K562 (cell line): Measurements from ENCODE around the gene PPIL1. TPM values are rescaled to one million over a fixed set of nuclear protein-coding genes. Genes with fewer than 3 reads are reported as not detected.

Experiments used
- CTBP1 ChIP-seq: fragments of 450-650 bp; IDR thresholded peaks from 2 replicates; pipeline ENCODE4 v1.6.1; 2016; ENCODE audit warnings: borderline replicate concordance
- CXXC5 ChIP-seq: fragments of 250-450 bp; sonication (Bioruptor Pico); IDR thresholded peaks from 2 replicates; pipeline ENCODE4 v1.8.0; 2022; ENCODE audit warnings: inconsistent platforms, mild to moderate bottlenecking, moderate library complexity
- E2F6 ChIP-seq, 2 experiments: IDR thresholded peaks; 2 replicates each; pipeline ENCODE4 v1.6.1; 2011; ENCODE audit warnings: borderline replicate concordance in 1 of 2, control low read depth in 1 of 2, low read depth in 1 of 2, low read length in 1 of 2, mild to moderate bottlenecking in 1 of 2, mixed read lengths in 1 of 2, moderate library complexity in 1 of 2; ENCODE audit not compliant: insufficient read depth in 1 of 2, insufficient read length in 1 of 2, poor library complexity in 1 of 2, severe bottlenecking in 1 of 2; ENCODE audit errors: extremely low read depth in 1 of 2
- FOXM1 ChIP-seq, 2 experiments: fragments of 450-650 bp in 1 of 2; sonication (generic) in 1 of 2; formaldehyde crosslinking in 1 of 2; IDR thresholded peaks; 2 replicates each; pipeline versions ENCODE4 v1.6.1 to v1.9.0; 2017 to 2022; ENCODE audit warnings: low read depth in 2 of 2, mild to moderate bottlenecking in 2 of 2, missing genetic modification reagents in 1 of 2, moderate library complexity in 1 of 2
- HDAC1 ChIP-seq, 2 experiments: fragments of 450-650 bp; IDR thresholded peaks; 2 replicates each; pipeline ENCODE4 v1.6.1; 2016 to 2017; ENCODE audit warnings: inconsistent platforms in 1 of 2, mild to moderate bottlenecking in 1 of 2, moderate library complexity in 1 of 2
- NRF1 ChIP-seq, 2 experiments: fragments of 450-650 bp; IDR thresholded peaks in 1 of 2; conservative IDR thresholded peaks in 1 of 2; 2 replicates each; pipeline ENCODE4 v1.6.1; 2014; ENCODE audit warnings: mild to moderate bottlenecking in 2 of 2
- PHF8 ChIP-seq: fragments of 200-600 bp; sonication (generic); IDR thresholded peaks from 2 replicates; pipeline ENCODE4 v1.6.1; 2012; ENCODE audit warnings: mixed run types, mild to moderate bottlenecking, inconsistent platforms, low read length, moderate library complexity, borderline replicate concordance
- RAD21 ChIP-seq, 2 experiments: fragments of 250-450 bp in 1 of 2; fragments of 450-650 bp in 1 of 2; sonication (Bioruptor Pico) in 1 of 2; formaldehyde crosslinking in 1 of 2; IDR thresholded peaks in 1 of 2; conservative IDR thresholded peaks in 1 of 2; 2 replicates each; pipeline versions ENCODE4 v1.4.0 to v1.8.0; 2020 to 2022; ENCODE audit warnings: mild to moderate bottlenecking in 2 of 2, moderate library complexity in 1 of 2
- RB1 ChIP-seq: fragments of 450-650 bp; IDR thresholded peaks from 2 replicates; pipeline ENCODE4 v1.6.1; 2017; ENCODE audit warnings: low read depth, mild to moderate bottlenecking
- SP2 ChIP-seq: IDR thresholded peaks from 2 replicates; pipeline ENCODE4 v1.6.1; 2011; ENCODE audit warnings: mild to moderate bottlenecking, low read depth, low read length, moderate library complexity; ENCODE audit not compliant: poor library complexity, severe bottlenecking; ENCODE audit errors: extremely low read depth
- VEZF1 ChIP-seq: fragments of 200-800 bp; sonication (Bioruptor generic); IDR thresholded peaks from 2 replicates; pipeline ENCODE4 v1.6.1; 2017; ENCODE audit warnings: missing genetic modification characterization, missing compliant biosample characterization
- ZBTB7A ChIP-seq: IDR thresholded peaks from 2 replicates; pipeline ENCODE4 v1.6.1; 2011; ENCODE audit warnings: low read depth, mild to moderate bottlenecking, low read length, moderate library complexity, borderline replicate concordance; ENCODE audit not compliant: control insufficient read depth
- ZNF449 ChIP-seq: fragments of 250-450 bp; sonication (Bioruptor Pico); IDR thresholded peaks from 2 replicates; pipeline ENCODE4 v1.8.0; 2022; ENCODE audit warnings: moderate library complexity, mild to moderate bottlenecking, inconsistent platforms
- polyA plus RNA-seq, 8 experiments: library from polyadenylated mRNA; depleted of rRNA in 4 of 8; stranded (reverse) in 5 of 8; unstranded in 3 of 8; fragments of >200 nt; fragmentation: Nextera tagmentation in 2 of 8; fragmentation: Illumina TruSeq in 1 of 8; extraction: Ambion mirVana in 2 of 8; extraction: Trizol in 1 of 8; gene quantifications; 2 replicates each; pipeline versions ENCODE4 v1.2.1 to v1.2.3, GENCODE V29; 2011 to 2014; ENCODE audit warnings: inconsistent platforms in 1 of 8, missing spikeins in 1 of 8
- total RNA-seq, 7 experiments: library from RNA; depleted of rRNA in 6 of 7; stranded (reverse); fragments of >200 nt in 6 of 7; fragmentation: Illumina TruSeq in 2 of 7; extraction: Trizol in 2 of 7; gene quantifications; 2 replicates each; pipeline versions ENCODE4 v1.2.1 to v1.2.3, GENCODE V29; 2011 to 2021; ENCODE audit warnings: low replicate concordance in 1 of 7

PPIL1 gene
- total and polyA plus RNA-seq, 9 of the 15 experiments (the other 6 are each of a cell fraction or from before 2014, with no cell fraction given) = 65.8 to 205 (median 130) TPM

GRCh38 chr6:36839749-36840431 lies 34.7 kb downstream of the PPIL1 start (continued):
- TF ChIP-seq SP2 = no peak
- peak; percentile 89 for TF ChIP-seq ZBTB7A
- TF ChIP-seq CXXC5 = peak; percentile 83
- peak; percentile 79 for TF ChIP-seq RB1
- peak; percentile 71 to 76 for TF ChIP-seq NRF1 (conservative IDR thresholded peaks at IDR 0.05 in 1 of 2, IDR thresholded peaks at IDR 0.05 in 1 of 2)
- no peak for TF ChIP-seq FOXM1 (IDR thresholded peaks at IDR 0.05; ENCODE audit: low read depth)
- no peak for TF ChIP-seq FOXM1 (CRISPR knock-in tag; IDR thresholded peaks at IDR 0.05; ENCODE audit: low read depth)
- peak in 1 of 2 experiments; percentile 33; a peak in 1 of 4 replicates for TF ChIP-seq HDAC1 (IDR thresholded peaks at IDR 0.05)
- TF ChIP-seq E2F6 (IDR thresholded peaks at IDR 0.05; ENCODE audit: borderline replicate concordance in 1 of 2, extremely low read depth in 1 of 2, insufficient read depth in 1 of 2, insufficient read length in 1 of 2, low read depth in 1 of 2, low read length in 1 of 2, poor library complexity in 1 of 2, severe bottlenecking in 1 of 2) = peak; percentile 13 to 61
- TF ChIP-seq ZNF449 (CRISPR knock-in tag) = no peak
- peak; percentile 25; the same call in 1 of the 2 replicates for TF ChIP-seq PHF8
- peak; percentile 84 for TF ChIP-seq VEZF1 (CRISPR knock-in tag)
- TF ChIP-seq RAD21 (CRISPR knock-in tag; conservative IDR thresholded peaks at IDR 0.05 in 1 of 2, IDR thresholded peaks at IDR 0.05 in 1 of 2) = 0 out of 4 replicates have a peak, but pooled peaks of 1 of the 2 experiments have one; percentile 18
- peak; percentile 66 for TF ChIP-seq CTBP1
